ENCODE results near the gene HIVEP3. TPM values are rescaled to one million over a fixed set of nuclear protein-coding genes. Genes with fewer than 3 reads are reported as not detected.
A peak's percentile ranks its signal among the peaks of the same experiment; 100 is the strongest.

HIVEP3 gene
- total RNA-seq, 1 experiment from 2014 or later, result 7.9 TPM

DNA sequence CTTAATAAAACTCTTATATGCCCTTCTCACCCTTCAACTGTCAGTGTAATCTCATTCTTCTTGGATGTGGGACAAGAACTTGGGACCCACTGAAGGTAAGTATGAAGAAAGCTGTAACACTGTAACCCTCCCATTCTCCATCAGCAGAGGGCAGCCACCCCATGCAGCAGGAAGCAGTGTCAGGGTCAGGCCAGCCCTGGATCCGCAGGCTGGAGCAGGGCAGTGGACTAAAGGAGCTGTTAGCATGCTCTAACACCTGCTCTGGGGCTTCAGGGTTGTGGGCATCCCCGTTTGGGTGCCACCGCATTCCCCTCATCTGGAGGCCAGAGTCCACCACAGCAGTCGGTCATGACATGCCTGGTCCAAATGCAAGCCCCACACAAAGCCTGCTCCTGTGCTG lies 156.5 kb downstream of the HIVEP3 start:
- DNase-seq (ENCODE audit: low spot score), result no peak

DNA sequence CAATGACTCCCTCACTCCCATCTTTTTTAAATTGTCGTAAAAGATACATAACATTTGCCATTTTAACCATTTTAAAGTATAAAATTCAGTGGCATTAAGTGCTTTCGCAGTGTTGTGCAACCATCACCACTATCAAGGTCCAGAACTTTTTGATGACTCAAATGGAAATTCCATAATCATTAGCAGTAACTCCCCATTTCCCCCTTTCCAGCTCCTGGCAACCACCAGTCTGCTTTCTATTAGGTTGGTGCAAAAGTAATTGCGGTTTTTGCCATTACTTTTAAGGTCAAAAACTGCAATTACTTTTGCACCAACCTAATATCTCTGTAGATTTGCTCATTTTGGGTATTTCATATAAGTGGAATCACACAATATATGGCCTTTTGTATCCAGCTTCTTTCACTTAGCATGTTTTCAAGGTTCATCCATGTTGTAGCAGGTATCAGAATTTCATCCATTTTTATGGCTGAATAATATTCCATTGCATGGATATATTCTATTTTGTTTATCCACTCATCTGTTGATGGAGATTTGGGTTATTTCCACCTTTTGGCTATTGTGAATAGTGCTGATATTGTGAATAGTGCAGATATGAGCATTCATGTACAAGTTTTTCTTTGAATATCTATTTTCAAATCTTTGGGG lies 159.7 kb downstream of the HIVEP3 start:
- DNase-seq (ENCODE audit: low spot score), result peak; percentile 48

DNA sequence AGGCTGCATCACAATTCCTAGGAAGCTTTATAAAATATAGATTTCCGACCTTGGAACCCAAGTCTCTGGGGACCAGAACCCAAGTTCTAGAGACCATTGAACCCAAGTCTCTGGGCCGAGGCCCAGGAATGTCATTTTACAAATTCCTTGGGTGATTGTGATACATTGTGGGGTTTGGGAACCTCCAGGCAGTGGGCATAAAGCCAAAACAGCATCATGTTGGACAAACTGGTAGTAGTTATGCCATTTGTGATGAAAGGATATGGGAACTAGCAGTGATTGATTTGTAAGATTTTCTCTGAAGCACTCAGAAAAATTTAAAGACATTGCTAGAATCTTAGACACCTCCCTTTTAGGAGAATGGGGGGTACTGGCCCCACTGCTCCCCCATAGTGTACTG lies 160.2 kb downstream of the HIVEP3 start:
- no peak for DNase-seq (ENCODE audit: low spot score)

DNA sequence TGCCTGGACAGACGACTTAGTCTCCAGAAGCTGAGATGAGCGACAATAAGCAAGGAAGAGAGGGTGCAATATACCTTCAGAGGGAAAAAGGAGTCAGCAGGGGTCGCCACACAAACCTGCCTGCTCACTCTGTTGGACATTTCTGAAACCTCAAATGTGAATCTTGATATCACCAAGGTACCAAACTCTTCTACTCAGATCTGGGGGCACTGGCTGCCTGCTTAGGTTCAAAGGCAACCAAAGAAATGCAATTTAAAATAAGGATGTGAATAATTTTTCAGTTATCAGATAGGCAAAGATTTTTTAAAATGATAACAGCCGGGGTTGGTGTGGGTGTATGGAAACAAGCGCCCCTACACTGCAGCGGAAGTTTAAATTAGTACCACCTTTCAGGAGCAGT lies 164.2 kb downstream of the HIVEP3 start:
- no peak for DNase-seq (ENCODE audit: low spot score)

DNA sequence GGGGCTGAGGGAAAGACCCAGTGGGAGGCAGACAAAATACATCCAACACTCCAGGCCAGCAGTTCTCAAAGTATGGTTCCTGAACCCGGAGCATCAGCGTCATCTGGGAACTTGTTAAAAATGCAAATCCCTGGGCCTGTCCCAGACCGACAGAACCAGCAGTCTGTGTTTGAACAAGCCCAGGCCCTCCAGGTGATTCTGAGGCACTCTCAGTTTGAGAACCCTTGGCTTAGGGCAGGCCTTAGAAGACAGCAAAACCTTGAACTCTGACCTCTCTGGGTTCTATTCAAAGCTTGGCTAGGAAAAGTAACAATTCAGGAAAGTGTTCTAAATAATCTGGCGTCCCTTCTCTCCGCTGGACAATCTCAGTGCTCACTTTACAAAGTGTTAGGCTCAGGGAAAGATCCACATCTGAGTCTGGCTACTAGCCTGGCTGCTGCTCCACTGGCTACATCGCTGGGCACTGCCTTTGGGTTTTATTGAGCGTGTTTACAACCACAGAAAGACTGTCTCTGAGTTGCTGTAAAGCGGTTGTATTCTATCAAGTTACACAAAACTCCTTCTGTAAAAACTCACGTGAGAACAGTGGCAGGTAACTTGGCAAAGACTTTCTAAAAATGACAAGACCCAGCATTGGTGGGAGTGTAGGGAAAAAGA lies 166.1 kb downstream of the HIVEP3 start:
- DNase-seq (ENCODE audit: low spot score), result no peak

DNA sequence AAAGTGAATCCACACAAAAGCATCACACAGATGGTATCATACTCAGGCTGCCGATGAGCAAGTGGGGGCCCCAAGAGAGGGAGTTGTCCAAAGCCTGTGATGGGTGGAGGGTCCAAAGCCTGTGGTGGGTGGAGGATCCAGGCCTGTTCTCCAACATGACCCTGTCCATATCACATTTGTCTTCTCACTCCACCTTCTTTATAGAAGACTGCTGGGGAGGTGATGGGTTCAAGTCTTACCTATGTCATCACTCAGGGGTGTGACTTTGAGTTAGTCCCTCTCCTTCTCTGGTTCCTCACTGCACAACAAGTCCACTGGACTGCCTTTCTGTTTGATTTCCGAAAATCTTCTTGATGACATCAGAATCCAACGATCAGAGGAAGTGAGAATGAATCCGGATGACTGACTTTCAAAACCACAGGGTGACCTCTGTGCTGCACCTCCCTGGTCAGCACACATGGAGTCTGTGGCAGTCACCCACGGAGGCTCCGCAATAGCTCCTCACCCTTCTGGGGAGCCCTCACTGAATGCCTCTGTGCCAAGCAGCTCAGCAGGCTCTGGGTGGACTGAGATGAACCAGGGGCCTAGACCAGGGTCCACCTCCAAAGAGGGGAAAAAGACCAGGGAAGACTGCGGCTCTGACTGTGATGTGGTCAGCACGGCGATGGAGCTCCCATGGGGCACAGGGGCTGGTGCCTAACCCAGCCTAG lies 166.8 kb downstream of the HIVEP3 start:
- peak; percentile 83 for DNase-seq (ENCODE audit: low spot score)

DNA sequence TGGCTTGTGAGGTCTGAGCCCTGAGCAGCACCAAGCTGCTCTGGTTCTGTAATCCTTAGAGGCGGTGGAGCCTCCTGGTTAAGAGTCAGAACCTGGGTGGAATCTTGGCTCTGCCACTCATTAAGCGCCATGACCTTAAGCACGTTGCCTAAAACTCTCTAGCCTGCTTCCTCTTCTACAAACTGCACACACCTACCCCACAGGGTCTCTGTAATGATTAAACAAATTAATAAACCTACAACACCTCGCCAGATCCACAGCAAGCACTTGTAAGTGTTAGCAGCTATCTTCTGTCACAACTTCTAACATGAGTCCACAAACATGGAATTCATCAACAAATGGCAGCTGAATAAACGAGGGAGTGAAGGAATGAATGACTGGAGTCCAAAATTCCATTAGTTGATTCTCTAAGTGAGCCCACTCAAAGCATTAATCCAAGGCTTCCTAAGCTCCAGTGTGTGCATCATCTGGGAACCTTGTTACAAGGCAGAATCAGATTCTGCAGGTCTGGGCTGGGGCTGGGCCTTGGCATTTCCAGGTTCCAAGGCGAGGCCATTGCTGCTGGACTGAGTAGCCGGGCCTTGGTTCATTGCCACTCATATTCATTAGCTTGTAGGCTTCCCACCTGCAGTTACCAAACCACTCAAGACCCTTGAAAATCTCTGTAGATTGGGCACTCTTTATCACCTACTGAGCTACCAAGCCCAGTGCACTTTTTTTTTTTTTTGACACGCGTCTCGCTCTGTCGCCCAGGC lies 168.6 kb downstream of the HIVEP3 start:
- DNase-seq (ENCODE audit: low spot score), result no peak

DNA sequence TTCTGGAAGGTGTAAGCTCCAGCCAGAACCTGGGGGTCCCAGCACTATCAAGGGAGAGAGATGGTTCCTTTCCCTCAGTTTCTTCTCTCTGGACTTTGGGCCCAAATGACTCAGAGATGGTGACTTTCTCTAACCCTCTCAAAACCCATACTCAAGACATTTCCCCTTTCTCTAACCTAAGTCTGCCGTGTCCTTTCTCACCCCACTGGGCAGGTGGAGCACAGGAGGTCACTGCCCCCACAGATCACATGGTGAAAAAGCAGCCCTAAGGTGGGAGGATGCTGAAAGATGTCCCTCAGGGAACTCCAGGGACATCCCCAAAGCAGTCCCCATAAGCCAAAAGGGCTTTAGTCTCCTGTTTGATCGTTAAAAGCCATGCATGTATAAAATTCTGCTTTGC lies 173.7 kb downstream of the HIVEP3 start:
- no peak for DNase-seq (ENCODE audit: low spot score)

DNA sequence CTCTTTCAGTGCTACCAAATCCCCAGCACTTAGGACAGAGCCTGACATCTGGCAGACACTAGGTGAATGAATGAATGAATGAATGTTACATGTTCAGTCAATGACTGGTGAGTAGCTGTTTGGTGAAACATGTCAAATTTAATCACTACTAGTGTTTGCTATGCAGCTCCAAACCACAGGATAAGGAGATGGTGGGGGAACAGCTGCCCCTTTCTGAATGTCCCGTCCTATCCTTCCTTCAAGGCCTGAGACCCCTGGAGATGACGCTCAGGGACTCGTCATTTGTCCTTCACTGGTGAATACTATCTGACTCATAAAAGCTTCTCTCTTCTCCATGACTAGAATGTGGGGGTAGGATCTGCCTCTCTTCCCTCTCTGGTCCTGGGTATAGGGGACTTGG lies 175.4 kb downstream of the HIVEP3 start:
- peak; percentile 27 for DNase-seq (ENCODE audit: low spot score)

DNA sequence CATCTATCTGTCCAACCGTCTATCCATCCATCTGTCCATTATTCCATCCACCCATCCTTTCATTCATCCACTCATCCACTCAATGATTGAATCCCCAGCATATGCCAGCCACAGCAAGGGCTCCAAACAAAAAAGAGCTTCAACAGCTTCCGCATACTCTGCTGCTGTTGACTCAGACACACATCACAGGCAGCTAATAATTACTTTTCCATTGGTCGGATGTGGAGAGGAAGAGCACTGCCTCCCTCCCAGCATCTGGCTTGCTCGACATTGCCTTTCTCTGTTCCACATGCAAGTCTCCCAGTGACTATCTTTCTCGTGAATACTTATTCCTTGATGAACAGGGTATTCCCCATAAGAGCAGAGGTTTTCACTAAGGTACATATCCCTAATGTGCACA lies 176.5 kb downstream of the HIVEP3 start:
- DNase-seq (ENCODE audit: low spot score), result peak; percentile 73

DNA sequence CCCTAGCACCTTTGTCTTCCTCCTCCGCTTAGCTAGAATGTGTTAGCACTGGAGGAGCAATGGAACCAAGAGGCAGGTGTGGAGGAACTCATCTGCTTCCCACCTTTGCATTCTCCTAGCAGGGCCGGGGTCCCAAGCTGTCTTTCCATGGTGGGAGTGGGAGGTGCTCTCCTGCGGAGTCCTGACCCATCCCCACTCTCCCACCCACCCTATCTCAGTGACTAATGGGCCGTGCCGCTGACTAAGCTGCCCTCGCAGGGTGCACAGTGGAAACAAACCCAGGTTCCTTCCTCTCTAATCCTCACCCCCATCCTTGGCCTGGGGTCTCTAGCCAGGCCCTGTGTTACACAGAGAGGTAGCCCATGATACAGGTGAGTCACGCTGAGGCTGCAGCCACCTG lies 177.5 kb downstream of the HIVEP3 start:
- DNase-seq (ENCODE audit: low spot score), result no peak

DNA sequence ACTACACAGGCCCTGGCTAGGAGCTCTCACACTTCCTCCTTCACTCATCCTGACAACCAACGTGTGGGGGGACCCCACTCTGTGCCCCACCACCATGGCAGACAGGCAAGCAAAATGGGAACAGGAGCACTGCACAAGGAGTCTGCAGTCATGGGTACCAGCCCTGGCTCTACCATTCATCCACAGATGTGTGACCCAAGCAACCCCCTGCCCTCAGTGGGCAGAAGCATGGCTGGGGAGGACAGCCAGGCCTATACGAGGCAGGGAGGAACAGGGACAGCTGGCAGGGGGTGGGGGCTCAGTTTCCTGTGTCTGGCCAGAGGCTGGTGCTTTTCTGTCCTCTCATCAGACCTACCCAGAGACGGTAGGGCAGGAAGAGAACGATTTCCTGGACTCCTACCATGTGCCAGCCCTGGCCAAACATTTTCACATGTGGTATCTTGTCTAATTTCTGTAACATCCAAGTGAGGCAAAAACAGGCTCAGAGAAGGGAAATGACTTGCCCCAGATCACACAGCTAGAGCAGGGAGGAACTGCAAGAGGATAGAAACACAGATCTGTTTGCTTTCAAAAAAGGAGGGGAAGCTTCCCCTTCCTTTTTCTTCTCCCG lies 178.0 kb downstream of the HIVEP3 start:
- DNase-seq (ENCODE audit: low spot score), result no peak

DNA sequence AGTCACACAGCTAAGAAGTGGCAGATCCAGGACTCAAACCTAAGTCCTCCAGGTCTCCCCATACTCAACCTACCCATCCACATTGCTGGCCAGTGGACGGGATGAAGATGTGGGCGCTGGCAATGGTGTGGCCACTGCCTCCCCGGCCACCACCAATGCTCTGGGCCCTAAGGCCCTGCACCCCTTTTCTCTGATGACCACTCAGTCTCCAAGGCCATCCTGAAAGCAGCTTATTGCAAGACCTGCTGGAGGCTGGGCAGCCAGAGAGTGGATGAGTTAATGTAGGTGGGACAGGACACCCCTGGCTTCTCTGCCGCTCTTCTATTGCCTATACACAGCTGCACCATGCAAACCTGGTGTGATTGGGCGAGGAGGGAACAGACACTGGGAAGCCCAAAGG lies 178.7 kb downstream of the HIVEP3 start:
- no peak for DNase-seq (ENCODE audit: low spot score)

DNA sequence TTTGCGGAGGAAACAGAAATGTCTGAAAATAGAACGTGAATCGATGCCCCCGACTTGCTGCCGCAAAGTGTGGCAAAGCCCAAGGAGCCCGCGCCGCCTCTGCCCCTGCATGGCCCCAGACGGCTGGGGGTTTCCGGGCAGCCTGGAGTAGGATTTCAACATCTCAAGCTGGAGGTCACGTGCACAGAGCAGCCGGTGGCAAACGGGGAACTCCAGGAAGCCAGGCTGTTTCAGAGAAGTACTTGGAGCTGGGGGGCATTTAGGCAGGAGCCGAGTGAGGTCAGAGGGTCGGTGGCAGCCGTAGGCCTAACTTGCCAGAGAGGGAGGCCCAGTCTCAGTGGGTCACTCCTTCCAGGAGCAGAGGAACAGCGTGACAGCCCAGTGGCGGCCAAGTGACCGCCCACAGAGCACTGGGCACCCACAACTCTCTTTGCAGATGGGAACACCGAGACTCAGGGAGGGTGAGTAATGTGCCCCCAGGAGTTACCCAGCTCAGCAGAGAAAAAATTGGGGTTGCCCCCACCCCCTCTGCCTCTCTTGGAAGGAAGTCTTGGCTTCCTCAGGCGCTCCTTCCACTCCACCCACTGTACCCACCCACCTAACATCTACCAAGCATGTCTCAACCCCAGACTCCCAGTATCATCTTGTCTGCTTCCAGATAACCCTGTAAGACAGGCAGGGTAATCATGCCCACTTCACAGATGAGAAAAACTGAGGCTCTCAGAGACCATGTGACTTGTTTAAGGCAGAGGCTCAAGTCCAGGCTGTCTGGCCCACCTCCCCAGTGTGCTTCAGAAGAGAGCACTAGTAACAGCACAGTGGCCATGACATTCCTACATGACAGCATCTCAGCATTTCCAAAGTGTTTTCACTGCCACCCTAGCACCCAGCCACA lies 179.4 kb downstream of the HIVEP3 start:
- DNase-seq (ENCODE audit: low spot score), result peak; percentile 36

DNA sequence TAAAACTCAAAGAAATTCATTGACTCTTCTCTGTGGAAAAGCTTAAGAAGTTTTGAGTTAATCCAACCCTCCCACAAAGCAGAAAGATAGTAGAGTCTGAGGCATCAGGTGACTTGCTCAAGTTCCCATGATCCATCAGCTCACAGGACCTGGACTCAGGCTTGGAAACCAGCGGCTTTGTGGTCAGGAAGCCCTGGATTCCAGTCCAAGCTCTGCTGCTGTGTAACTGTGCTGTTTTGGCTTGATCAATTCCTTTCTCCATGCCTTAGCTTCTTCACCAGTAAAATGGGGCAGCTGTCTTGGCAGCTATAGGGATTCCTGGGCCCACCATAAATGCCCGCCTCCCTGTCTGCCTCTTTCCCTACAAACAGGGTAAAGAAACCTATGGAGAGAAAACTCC lies 180.2 kb downstream of the HIVEP3 start:
- DNase-seq (ENCODE audit: low spot score), result no peak

DNA sequence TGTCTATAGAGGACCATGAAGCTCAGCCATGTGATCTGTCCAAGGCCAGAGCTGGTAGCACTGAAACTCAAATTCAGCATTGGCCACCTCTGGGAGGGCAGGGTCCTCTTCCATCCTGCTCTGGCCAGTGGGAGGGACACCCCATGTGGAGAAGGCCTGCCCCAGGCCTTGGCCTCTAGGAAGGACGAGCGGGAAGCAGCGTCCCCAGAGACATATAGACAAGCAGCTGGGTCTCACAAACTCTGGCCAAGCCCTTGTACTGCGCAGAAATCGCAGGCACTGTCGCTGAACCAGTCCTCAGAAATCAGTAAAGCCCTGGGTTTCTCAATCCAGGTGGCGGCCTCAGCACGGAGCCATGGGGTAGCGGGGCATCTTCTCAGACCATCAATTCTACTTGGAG lies 180.7 kb downstream of the HIVEP3 start:
- DNase-seq (ENCODE audit: low spot score), result no peak

DNA sequence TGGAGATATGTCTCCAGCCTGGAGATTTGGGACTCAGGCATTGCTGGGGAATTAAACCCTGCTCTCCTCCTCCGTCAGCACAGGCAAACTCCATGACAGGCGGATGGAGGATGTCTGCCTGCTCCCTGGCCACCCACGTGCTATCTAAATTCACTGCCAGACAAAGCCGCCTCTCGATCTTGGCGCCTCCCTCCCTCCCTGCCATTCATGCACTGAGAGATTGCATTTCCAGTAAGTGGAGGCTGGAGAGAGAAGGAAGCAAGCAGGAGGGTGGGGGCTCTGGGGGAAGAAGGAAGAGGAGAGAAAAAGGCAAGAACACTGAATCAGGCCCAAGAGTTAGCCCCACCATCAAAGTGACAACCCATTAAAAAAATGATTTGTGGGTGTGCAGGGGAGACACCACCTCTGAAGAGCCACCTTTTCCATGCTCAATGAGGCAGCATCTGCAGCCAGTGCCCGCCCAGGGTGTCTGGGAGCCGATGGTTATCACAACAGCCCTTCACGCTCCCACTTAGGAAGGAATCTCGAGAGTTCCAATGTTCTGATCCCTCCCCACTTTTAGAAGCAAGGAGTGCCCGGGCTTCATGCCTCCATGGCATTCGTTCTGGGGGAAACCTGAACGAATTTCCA lies 183.0 kb downstream of the HIVEP3 start:
- no peak for DNase-seq (ENCODE audit: low spot score)

DNA sequence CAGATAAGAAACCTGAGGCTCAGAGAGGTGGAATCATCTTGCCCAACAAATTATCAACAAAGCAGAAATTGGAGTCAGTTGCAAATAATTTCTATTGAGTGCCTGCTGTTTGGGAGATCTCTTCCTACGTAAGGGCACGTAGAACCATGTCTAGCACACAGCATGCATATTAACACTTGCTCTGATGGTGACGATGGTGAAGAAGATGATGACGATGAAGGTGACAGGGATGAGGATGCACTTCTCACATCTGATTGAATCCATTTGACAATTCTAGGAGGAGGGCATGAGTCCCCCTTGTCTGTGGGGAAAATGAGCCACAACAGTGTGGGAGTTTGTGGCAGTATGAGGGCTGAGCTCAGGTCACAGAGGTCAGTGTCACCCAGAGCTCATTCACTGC lies 183.6 kb downstream of the HIVEP3 start:
- DNase-seq (ENCODE audit: low spot score), result no peak

DNA sequence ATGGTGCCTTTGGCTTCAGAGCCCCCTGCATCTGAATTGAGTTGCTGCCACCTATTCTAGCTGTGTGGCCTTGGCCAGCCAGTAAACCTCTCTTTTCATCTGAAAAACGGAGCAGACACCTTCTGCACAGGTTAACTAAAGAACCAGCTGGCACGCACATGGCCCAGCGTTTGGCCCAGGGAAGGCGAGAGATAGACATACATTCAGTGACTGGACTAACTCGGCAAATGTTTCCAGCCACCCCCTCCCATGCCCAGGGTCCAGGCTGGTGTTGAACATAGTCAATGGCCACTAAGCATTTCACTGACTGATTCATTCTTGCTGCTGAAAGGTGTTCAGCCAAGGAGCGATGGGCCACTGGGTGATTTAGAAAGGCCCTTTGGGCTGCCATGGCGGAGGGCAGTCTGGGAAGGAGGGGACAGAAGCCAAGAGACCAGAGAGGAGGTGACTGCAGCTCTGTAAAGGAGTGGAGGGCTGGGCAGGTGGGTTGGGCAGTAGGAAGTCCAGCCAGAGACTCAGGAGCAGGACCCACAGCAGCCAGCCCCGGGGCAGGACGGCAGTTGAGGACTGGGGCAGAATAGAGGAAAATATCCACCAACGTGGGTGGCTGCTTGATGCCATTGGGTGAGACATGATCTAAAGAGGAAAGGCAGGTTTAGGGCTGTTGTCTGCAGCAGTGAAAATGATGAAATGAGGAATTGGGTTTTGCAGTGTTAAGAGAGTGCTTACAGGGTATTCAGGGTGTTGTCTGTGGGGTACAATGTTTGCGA lies 184.3 kb downstream of the HIVEP3 start:
- no peak for DNase-seq (ENCODE audit: low spot score)

DNA sequence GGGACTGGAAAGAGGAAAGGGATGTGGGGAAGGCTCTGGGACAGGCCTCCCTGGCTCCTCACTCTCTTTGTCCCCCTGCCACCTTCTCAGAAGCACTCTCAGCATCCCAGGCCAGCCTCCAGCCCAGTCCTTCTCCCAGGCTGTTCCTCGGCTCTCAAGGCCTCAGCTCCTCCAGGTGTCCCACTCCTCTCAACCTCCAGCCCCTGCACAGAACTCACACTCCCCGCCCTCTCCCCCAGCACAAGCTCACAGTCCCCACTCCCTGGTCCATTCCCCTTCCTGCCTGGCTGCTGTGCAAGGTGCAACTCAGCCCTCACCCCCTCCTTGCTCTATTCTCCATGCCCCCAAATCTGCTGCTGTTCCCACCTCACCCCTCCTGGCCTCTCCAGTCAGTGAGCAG lies 185.0 kb downstream of the HIVEP3 start:
- no peak for DNase-seq (ENCODE audit: low spot score)

Data from A172 (cell line).